Prostate gland (tissue), 2 donors: Measurements from ENCODE around the gene NLGN4Y.

Experiments used
- CTCF ChIP-seq, 4 experiments: fragments of 200-600 bp in 2 of 4; fragments of 450-650 bp in 2 of 4; sonication (generic) in 2 of 4; IDR thresholded peaks; 1 replicate in 3 of 4; 2 replicates in 1 of 4; pipeline ENCODE4 v1.5.1; 2016 to 2019; ENCODE audit warnings: antibody characterized with exemption in 4 of 4, mild to moderate bottlenecking in 2 of 4, moderate library complexity in 2 of 4
- POLR2A ChIP-seq: fragments of 450-650 bp; IDR thresholded peaks from one replicate; pipeline ENCODE4 v1.6.1; 2016; ENCODE audit warnings: antibody characterized with exemption, mild to moderate bottlenecking

- TF ChIP-seq CTCF (IDR thresholded peaks at IDR 0.05) (no peak), POLR2A (no peak)
Measured at GRCh38 chrY:14634954-14635353, 110.6 kb downstream of the NLGN4Y start.
